Epidermal melanocyte (primary cell): ENCODE data around the gene SMC5.

ENCODE experiments used
- DNase-seq: peaks from one replicate; pipeline ENCODE4 v3.0.0; 2011; ENCODE audit warnings: low spot score; ENCODE audit not compliant: insufficient read length

SMC5 gene

DNA sequence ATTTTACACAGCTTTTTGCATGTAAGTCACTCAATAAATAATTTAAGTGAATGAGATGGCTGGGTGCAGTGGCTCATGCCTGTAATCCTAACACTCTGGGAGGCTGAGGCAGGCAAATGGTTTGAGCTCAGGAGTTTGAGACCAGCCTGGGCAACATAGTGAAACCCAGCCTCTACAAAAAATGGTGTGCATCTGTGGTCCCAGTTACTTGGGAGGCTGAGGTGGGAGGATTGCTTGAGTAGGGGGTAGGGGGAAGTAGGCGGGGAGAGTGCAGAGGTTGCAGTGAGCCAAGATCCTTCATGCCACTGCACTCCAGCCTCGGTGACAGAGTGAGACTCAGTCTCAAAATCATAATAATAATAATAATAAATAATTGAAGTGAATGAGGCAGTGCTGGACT, 145.5 kb downstream of the SMC5 start:
- no peak for DNase-seq
